Panc1 (cell line): ENCODE results near the gene ITPKC. TPM values are rescaled to one million over a fixed set of nuclear protein-coding genes. Genes with fewer than 3 reads are reported as not detected.

Experiments
- ATAC-seq: fragments of 200-7000 bp; cut with Tn5 transposase; 2 replicates; pipeline ENCODE4 v1.9.1; 2020; ENCODE audit warnings: mild to moderate bottlenecking, moderate library complexity
- BruUV-seq: library from RNA; stranded (reverse); fragments of 400-500 nt; replicated peaks from 2 replicates; lab custom pipeline; 2021; lab: Mats Ljungman, UMichigan
- CTCF ChIA-PET: fragments of 300-600 bp; sonication (Branson Sonifier 250); formaldehyde crosslinking; loops from one replicate; lab custom pipeline; 2022; ENCODE audit warnings: antibody characterized with exemption; lab: Charles Lee
- POLR2A ChIA-PET: fragments of 300-600 bp; sonication (Branson Sonifier 250); formaldehyde crosslinking; loops from one replicate; lab custom pipeline; 2022; ENCODE audit warnings: antibody characterized with exemption; lab: Charles Lee
- DNase-seq: peaks from one replicate; pipeline ENCODE4 v3.0.0-alpha.2; 2010; ENCODE audit warnings: low read depth, low spot score
- H3K27ac ChIP-seq: 2 replicates; pipeline ENCODE4 v1.5.1; 2011; ENCODE audit warnings: mild to moderate bottlenecking, low read length, inconsistent platforms
- H3K27me3 ChIP-seq: fragments of 200-500 bp; sonication (Bioruptor generic); 2 replicates; pipeline ENCODE4 v1.6.0; 2014; ENCODE audit warnings: low read length, inconsistent platforms; ENCODE audit not compliant: control insufficient read depth, insufficient read depth
- H3K36me3 ChIP-seq: fragments of 200-500 bp; sonication (Bioruptor generic); 2 replicates; pipeline ENCODE4 v1.5.1; 2014; ENCODE audit warnings: inconsistent platforms, mild to moderate bottlenecking, low read length, moderate library complexity; ENCODE audit not compliant: control insufficient read depth, insufficient read depth
- H3K4me1 ChIP-seq: 2 replicates; pipeline ENCODE4 v1.5.1; 2011; ENCODE audit warnings: inconsistent platforms, mild to moderate bottlenecking, low read length, moderate library complexity; ENCODE audit not compliant: control insufficient read depth, insufficient read depth
- H3K4me3 ChIP-seq, 2 experiments: 2 replicates each; pipeline ENCODE4 v1.5.1; 2011 to 2012; ENCODE audit warnings: low read depth in 2 of 2, low read length in 2 of 2, mild to moderate bottlenecking in 2 of 2, inconsistent platforms in 1 of 2, moderate library complexity in 1 of 2
- H3K9me3 ChIP-seq: fragments of 200-500 bp; sonication (Bioruptor generic); 2 replicates; pipeline ENCODE4 v1.5.1; 2014; ENCODE audit warnings: low read depth, mild to moderate bottlenecking, inconsistent platforms, low read length, moderate library complexity; ENCODE audit not compliant: control insufficient read depth, insufficient read depth
- CTCF ChIP-seq: fragments of 450-650 bp; IDR thresholded peaks from 2 replicates; pipeline ENCODE4 v1.5.1; 2017; ENCODE audit warnings: mild to moderate bottlenecking
- POLR2AphosphoS5 ChIP-seq: IDR thresholded peaks from 2 replicates; pipeline ENCODE4 v1.6.1; 2012; ENCODE audit warnings: mild to moderate bottlenecking, low read depth, low read length, moderate library complexity
- REST ChIP-seq, 2 experiments: IDR thresholded peaks; 2 replicates each; pipeline ENCODE4 v1.6.1; 2011 to 2012; ENCODE audit warnings: low read depth in 2 of 2, control low read depth in 1 of 2, low read length in 1 of 2, mild to moderate bottlenecking in 1 of 2, moderate library complexity in 1 of 2; ENCODE audit not compliant: insufficient read depth in 1 of 2
- SIN3A ChIP-seq: IDR thresholded peaks from 2 replicates; pipeline ENCODE4 v1.6.1; 2012; ENCODE audit warnings: low read depth, mild to moderate bottlenecking, low read length, moderate library complexity, borderline replicate concordance; ENCODE audit not compliant: insufficient read depth
- TCF7L2 ChIP-seq: IDR thresholded peaks from 2 replicates; pipeline ENCODE4 v1.6.1; 2011; ENCODE audit warnings: mild to moderate bottlenecking, low read depth, low read length, inconsistent platforms
- in situ Hi-C: cut with HindIII; loops from 2 replicates; pipeline ENCODE4 v1.10.0; 2016; ENCODE audit warnings: low sequenced_read_pairs, low pct_unique_long_range_greater_than_20kb
- intact Hi-C: fragments of 100-400 bp; cut with micrococcal nuclease; formaldehyde crosslinking; loops from one replicate; pipeline ENCODE4 v1.10.0; 2022; ENCODE audit not compliant: unreplicated experiment
- total RNA-seq: library from RNA; stranded (reverse); gene quantifications from one replicate; pipeline ENCODE4 v1.2.1, GENCODE V29; 2021; ENCODE audit not compliant: unreplicated experiment

The ITPKC gene
- total RNA-seq, 1 experiment from 2014 or later: 7.2 TPM

GRCh38 chr19:40758491-40758890, 41.6 kb downstream of the ITPKC start:
- ChIA-PET POLR2A (no interaction called here), CTCF (no interaction called here)
- DNase-seq (no peak), ATAC-seq (no peak)
- Histone ChIP-seq H3K36me3 (peaks cover 14% of the 10 kb centered on the region; the same call in 1 of the 2 replicates), H3K27me3 (no peaks in the 10 kb centered on the region), H3K27ac (no peak overlapping the region), H3K4me3 (no peak overlapping the region), H3K4me1 (no peaks in the 10 kb centered on the region), H3K9me3 (no peaks in the 10 kb centered on the region)
- intact Hi-C loops (no loop called here), in situ Hi-C loops (no loop called here)
- no TSS peak for BruUV-seq
- TF ChIP-seq SIN3A (no peak), POLR2AphosphoS5 (no peak), REST (IDR thresholded peaks at IDR 0.05; ENCODE audit: insufficient read depth in 1 of 2, low read depth in 2 of 2, low read length in 1 of 2) (no peak), CTCF (no peak), TCF7L2 (no peak)

- no TSS peak for BruUV-seq
- H3K4me3 ChIP-seq: no peak overlapping the region
- no peak for DNase-seq
- TF ChIP-seq POLR2AphosphoS5: no peak
- no peak for TF ChIP-seq SIN3A
- TF ChIP-seq REST (IDR thresholded peaks at IDR 0.05; ENCODE audit: insufficient read depth in 1 of 2, low read depth in 2 of 2, low read length in 1 of 2): no peak
- TF ChIP-seq TCF7L2: no peak
- TF ChIP-seq CTCF: no peak
- no peak overlapping the region for H3K27ac ChIP-seq
- H3K36me3 ChIP-seq: peaks cover 14% of the 10 kb centered on the region; the same call in 1 of the 2 replicates
- POLR2A ChIA-PET: no interaction called here
- in situ Hi-C loops (no loop called here), intact Hi-C loops (no loop called here)
- no peaks in the 10 kb centered on the region for H3K4me1 ChIP-seq
- CTCF ChIA-PET: no interaction called here
- H3K9me3 ChIP-seq: no peaks in the 10 kb centered on the region
- no peak for ATAC-seq
- H3K27me3 ChIP-seq: no peaks in the 10 kb centered on the region
These were observed 42.4 kb downstream of the ITPKC start for GRCh38 chr19:40759352-40759751.
